GM12891 (cell line): ENCODE data around the gene IRX3.

Experiments used
- POLR2A ChIP-seq: IDR thresholded peaks from 2 replicates; pipeline ENCODE4 v1.6.1; 2011; ENCODE audit warnings: low read depth, low read length, control low read depth
- POLR2AphosphoS5 ChIP-seq: IDR thresholded peaks from 2 replicates; pipeline ENCODE4 v1.6.1; 2011; ENCODE audit warnings: low read depth, low read length, control low read depth
- POU2F2 ChIP-seq: IDR thresholded peaks from 2 replicates; pipeline ENCODE4 v1.6.1; 2011; ENCODE audit warnings: low read depth, mild to moderate bottlenecking, control low read depth, low read length, moderate library complexity
- SPI1 ChIP-seq: IDR thresholded peaks from 2 replicates; pipeline ENCODE4 v1.6.1; 2011; ENCODE audit warnings: low read depth, low read length, control low read depth
- TAF1 ChIP-seq: IDR thresholded peaks from 2 replicates; pipeline ENCODE4 v1.6.1; 2011; ENCODE audit warnings: low read depth, low read length, control low read depth

GRCh38 chr16:54288835-54289241, 2.3 kb upstream of the IRX3 start:
- no peak for TF ChIP-seq POLR2A
- no peak for TF ChIP-seq SPI1
- TF ChIP-seq POLR2AphosphoS5 = no peak
- TF ChIP-seq TAF1 = no peak
- no peak for TF ChIP-seq POU2F2
